Bronchial epithelial cell (primary cell): ENCODE data around the gene SLC17A9. TPM values are rescaled to one million over a fixed set of nuclear protein-coding genes. Genes with fewer than 3 reads are reported as not detected.
A peak's percentile ranks its signal among the peaks of the same experiment; 100 is the strongest.

Source experiments
- DNase-seq: peaks from one replicate; pipeline ENCODE4 v3.0.0-alpha.2; 2010; ENCODE audit warnings: low read depth
- FAIRE-seq: peaks from 2 replicates; lab custom pipeline; 2011; peaks lifted over from hg19 to GRCh38; lab: Jason Lieb, UNC
- H3K27me3 ChIP-seq: 2 replicates; pipeline ENCODE4 v1.5.1; 2011; ENCODE audit warnings: low read length; ENCODE audit not compliant: control insufficient read depth, insufficient read depth
- H3K36me3 ChIP-seq: 2 replicates; pipeline ENCODE4 v1.5.1; 2011; ENCODE audit warnings: low read length; ENCODE audit not compliant: control insufficient read depth, insufficient read depth
- H3K4me3 ChIP-seq: 2 replicates; pipeline ENCODE4 v1.5.1; 2011; ENCODE audit warnings: mild to moderate bottlenecking, low read depth, low read length, control low read depth
- total RNA-seq: library from RNA; depleted of rRNA; stranded (reverse); fragments of >200 nt; gene quantifications from 2 replicates; pipeline ENCODE4 v1.2.1, GENCODE V29; 2014
- TF ChIP-seq, protein P1 (sequence below): IDR thresholded peaks from 2 replicates; pipeline ENCODE4 v1.5.1; 2011; ENCODE audit warnings: mild to moderate bottlenecking, moderate library complexity, low read length, control low read depth, inconsistent platforms; ENCODE audit not compliant: insufficient read depth, severe bottlenecking

The SLC17A9 gene
- total RNA-seq, 1 donor from 2014 or later = 0.53 TPM

- FAIRE-seq (no peak), DNase-seq (no peak)
- TF ChIP-seq, protein P1, sequence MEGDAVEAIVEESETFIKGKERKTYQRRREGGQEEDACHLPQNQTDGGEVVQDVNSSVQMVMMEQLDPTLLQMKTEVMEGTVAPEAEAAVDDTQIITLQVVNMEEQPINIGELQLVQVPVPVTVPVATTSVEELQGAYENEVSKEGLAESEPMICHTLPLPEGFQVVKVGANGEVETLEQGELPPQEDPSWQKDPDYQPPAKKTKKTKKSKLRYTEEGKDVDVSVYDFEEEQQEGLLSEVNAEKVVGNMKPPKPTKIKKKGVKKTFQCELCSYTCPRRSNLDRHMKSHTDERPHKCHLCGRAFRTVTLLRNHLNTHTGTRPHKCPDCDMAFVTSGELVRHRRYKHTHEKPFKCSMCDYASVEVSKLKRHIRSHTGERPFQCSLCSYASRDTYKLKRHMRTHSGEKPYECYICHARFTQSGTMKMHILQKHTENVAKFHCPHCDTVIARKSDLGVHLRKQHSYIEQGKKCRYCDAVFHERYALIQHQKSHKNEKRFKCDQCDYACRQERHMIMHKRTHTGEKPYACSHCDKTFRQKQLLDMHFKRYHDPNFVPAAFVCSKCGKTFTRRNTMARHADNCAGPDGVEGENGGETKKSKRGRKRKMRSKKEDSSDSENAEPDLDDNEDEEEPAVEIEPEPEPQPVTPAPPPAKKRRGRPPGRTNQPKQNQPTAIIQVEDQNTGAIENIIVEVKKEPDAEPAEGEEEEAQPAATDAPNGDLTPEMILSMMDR = no peak
- Histone ChIP-seq H3K4me3 (peak overlapping the region; percentile 75), H3K36me3 (no peaks in the 10 kb centered on the region), H3K27me3 (no peaks in the 10 kb centered on the region)
Measured at GRCh38 chr20:62927128-62927705, 25.3 kb upstream of the SLC17A9 start.

DNA sequence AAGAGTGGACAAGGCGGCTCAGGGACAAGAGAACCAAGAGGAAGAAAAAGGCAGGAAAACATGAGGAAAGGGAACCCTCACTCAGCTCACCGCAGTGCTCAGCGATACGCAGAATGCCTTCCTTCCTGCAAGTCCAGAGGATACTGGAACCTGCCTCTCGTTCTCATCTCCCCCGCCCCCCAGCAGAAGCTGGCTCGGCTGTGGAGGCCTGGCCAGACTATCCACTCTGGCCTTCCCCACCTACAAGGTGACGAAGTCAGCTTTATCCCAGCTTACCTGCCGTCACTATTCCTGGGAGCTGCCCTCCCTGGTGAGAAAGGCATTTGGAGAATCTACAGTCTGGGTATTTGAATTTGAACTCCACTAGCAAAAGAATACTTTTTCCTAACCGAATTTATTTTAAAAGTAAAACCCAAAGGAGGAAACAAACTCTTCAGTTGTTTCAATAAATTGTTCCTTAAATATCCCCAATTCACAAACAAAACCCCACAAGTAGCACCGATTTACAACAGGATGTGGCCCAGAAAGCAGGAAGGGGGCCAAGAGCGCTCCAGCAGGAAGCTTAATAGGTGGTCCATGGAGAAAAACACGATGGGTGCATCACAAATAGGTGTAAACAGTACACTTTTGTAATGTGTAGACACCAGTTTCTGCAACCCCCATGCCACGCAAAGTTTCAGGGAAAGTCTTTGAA is 24.1 kb upstream of the SLC17A9 start:
- no peak for FAIRE-seq
- H3K36me3 ChIP-seq = no peaks in the 10 kb centered on the region
- TF ChIP-seq, protein P1 = no peak
- peak overlapping the region; percentile 36 for H3K4me3 ChIP-seq
- no peak for DNase-seq
- no peaks in the 10 kb centered on the region for H3K27me3 ChIP-seq

DNA sequence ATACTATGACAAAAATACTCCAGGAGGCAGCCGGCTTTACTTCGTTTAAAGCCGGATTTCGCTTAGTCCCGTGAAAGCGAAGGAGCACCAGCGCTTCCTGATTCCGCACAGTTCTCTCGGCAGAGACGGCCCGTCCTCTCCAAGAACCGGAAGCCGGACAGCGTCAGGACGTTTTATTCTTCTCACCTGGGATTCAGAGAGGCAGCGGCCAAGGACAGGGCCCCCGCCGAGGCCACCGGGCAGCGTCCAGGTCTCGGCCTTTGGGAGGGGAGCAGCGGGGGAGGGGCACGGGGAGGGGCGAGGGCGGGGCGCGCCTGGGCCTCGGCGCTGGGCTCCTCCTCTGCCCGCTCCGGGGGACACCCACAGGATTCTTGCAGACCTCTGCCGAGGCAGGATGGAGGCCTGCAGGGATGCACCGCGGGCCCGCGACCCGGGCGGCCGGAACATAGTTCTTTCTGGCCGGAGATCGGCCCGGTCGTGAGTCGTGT is 23.4 kb upstream of the SLC17A9 start:
- no peak for FAIRE-seq
- H3K4me3 ChIP-seq = peak overlapping the region; percentile 36

DNA sequence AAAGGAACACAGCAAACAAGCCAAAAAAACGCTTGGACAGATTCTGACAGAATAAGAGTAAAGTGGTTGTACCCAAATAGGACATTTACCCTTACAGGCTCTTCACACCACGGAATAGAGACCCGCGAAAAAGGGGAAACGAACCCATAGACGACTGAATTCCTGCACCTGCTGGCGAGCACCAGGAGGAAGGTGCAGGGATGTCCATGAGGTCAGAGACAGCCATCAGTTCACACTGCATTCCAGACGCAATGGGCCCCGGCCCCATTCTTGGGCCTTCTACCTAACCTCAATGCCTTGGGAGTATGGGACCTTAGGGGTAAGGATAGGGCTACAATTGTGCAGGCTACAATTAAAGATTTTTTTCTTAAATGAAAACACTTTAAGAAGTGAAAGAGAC is 21.0 kb upstream of the SLC17A9 start:
- Histone ChIP-seq H3K4me3 (no peak overlapping the region), H3K27me3 (no peaks in the 10 kb centered on the region), H3K36me3 (peaks cover 14% of the 10 kb centered on the region)
- TF ChIP-seq, protein P1 = no peak
- no peak for DNase-seq
- no peak for FAIRE-seq

More for the DNA sequence above, 23.4 kb upstream of the SLC17A9 start:
- DNase-seq = peak; percentile 33
- H3K36me3 ChIP-seq = peaks cover 4% of the 10 kb centered on the region
- TF ChIP-seq, protein P1 = no peak
- no peaks in the 10 kb centered on the region for H3K27me3 ChIP-seq

- DNase-seq (no peak), FAIRE-seq (no peak)
- Histone ChIP-seq H3K27me3 (no peaks in the 10 kb centered on the region), H3K4me3 (no peak overlapping the region), H3K36me3 (peaks cover 14% of the 10 kb centered on the region)
- TF ChIP-seq, protein P1 = no peak
Measured at GRCh38 chr20:62933966-62934365, 18.5 kb upstream of the SLC17A9 start.
